Stimulated activated naive CD8-positive, alpha-beta T cell treated with anti-CD3 and anti-CD28 coated beads, Interleukin-15, Interleukin-2, amounts not matched to agents 100 ng/mL and 50 ng/mL, for 24 hours (primary cell): ENCODE measurements around the gene MLLT11.
"Not testable (repeated sequence)": the region's sequence is repeated elsewhere in the genome, so short reads cannot be mapped to it uniquely, and the experiment has no call there.

ENCODE experiments used
- H3K27ac Mint-ChIP-seq: one replicate; pipeline ENCODE4 v1.8.0; 2021; ENCODE audit warnings: mild to moderate bottlenecking, mixed read lengths
- H3K27me3 Mint-ChIP-seq: one replicate; pipeline ENCODE4 v1.8.0; 2021; ENCODE audit warnings: mixed read lengths
- H3K36me3 Mint-ChIP-seq: one replicate; pipeline ENCODE4 v1.8.0; 2021; ENCODE audit warnings: low read depth, mixed read lengths
- H3K4me1 Mint-ChIP-seq: one replicate; pipeline ENCODE4 v1.8.0; 2021; ENCODE audit warnings: low read depth, mixed read lengths
- H3K4me3 Mint-ChIP-seq: one replicate; pipeline ENCODE4 v1.8.0; 2021; ENCODE audit warnings: mild to moderate bottlenecking, mixed read lengths
- H3K9me3 Mint-ChIP-seq: one replicate; pipeline ENCODE4 v1.8.0; 2021; ENCODE audit warnings: mixed read lengths

MLLT11 gene

DNA sequence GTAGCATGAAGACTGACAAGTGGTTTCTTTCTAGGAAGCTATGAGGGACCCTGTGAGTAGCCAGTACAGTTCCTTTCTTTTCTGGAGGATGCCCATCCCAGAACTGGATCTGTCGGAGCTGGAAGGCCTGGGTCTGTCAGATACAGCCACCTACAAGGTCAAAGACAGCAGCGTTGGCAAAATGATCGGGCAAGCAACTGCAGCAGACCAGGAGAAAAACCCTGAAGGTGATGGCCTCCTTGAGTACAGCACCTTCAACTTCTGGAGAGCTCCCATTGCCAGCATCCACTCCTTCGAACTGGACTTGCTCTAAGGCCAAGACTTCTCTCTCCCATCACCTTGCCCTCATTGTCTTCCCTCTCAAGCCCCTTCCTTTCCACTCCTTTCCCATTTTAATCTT lies 7.0 kb downstream of the MLLT11 start:
- Mint-ChIP-seq H3K27ac (no peak overlapping the region), H3K27me3 (no peaks in the 10 kb centered on the region), H3K4me3 (no peak overlapping the region), H3K9me3 (no peaks in the 10 kb centered on the region), H3K36me3 (peaks cover 12% of the 10 kb centered on the region), H3K4me1 (peaks cover 40% of the 10 kb centered on the region)

GRCh38 chr1:151069103-151069486 lies 8.9 kb downstream of the MLLT11 start:
- Mint-ChIP-seq H3K9me3 (no peaks in the 10 kb centered on the region), H3K27me3 (no peaks in the 10 kb centered on the region), H3K27ac (peak overlapping the region; percentile 100)

GRCh38 chr1:151070474-151071276 lies 10.5 kb downstream of the MLLT11 start, which contains the start of gene GABPB2:
TSS of gene GABPB2 (plus strand) at chr1:151070761. CDS start at chr1:151088190, 17,429 bp downstream.
- H3K4me3 Mint-ChIP-seq = peak within 1 kb of the TSS; percentile 98
- H3K4me1 Mint-ChIP-seq = peaks cover 35% of the 10 kb centered on the region
- H3K27ac Mint-ChIP-seq = peak within 1 kb of the TSS; percentile 100
- no peaks in the 10 kb centered on the region for H3K27me3 Mint-ChIP-seq
- H3K9me3 Mint-ChIP-seq = no peaks in the 10 kb centered on the region
- peaks cover 18% of the 10 kb centered on the region for H3K36me3 Mint-ChIP-seq

More at GRCh38 chr1:151069103-151069486, 8.9 kb downstream of the MLLT11 start:
- Mint-ChIP-seq H3K4me1 (peaks cover 35% of the 10 kb centered on the region), H3K36me3 (peaks cover 16% of the 10 kb centered on the region), H3K4me3 (peak overlapping the region; percentile 98)

DNA sequence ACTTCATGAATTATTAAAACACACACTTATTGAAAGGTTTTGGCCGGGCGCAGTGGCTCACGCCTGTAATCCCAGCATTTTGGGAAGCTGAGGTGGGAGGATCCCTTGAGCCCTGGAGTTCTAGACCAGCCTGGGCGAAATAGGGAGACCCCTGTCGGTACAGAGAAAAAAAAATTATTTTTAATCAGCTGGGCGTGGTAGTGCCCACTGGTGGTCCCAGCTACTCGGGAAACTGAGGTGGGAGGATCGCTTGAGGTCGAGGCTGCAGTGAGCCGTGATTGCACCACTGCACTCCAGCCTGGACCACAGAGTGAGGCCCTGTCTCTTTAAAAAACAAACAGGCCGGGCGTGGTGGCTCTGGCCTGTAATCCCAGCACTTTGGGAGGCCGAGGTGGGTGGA lies 12.0 kb downstream of the MLLT11 start:
- Mint-ChIP-seq H3K4me3 (peak overlapping the region; percentile 98), H3K4me1 (peaks cover 35% of the 10 kb centered on the region), H3K27ac (peak overlapping the region; percentile 100), H3K36me3 (peaks cover 17% of the 10 kb centered on the region), H3K9me3 (no peaks in the 10 kb centered on the region), H3K27me3 (no peaks in the 10 kb centered on the region)

DNA sequence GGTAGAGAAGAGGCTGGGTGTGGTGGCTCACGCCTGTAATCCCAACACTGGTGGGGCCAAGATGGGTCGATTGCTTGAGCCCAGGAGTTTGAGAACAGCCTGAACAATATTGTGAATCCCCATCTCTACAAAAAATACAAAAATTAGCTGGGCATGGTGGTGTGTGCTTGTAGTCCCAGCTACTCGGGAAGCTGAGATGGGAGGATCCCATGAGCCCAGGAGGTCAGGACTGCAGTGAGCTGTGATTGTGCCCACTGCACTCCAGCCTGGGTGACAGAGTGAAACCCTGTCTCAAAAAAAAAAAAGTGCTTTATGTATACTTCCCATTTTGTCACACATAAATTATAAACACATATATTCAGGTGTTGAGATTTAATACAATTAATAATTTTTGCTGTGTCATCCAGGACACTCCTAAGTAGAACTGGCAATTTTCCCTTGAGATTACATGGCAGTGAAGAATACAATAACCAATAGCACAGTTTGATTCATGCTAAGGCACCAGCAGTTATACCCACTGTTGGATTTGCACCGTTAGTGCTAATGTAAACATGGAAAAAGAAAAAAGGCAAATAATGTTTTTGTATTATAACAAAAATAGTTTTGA lies 25.9 kb downstream of the MLLT11 start:
- H3K27me3 Mint-ChIP-seq = no peaks in the 10 kb centered on the region
- H3K36me3 Mint-ChIP-seq = peaks cover 4% of the 10 kb centered on the region
- no peaks in the 10 kb centered on the region for H3K9me3 Mint-ChIP-seq
- H3K4me1 Mint-ChIP-seq = no peaks in the 10 kb centered on the region
- no peak overlapping the region for H3K27ac Mint-ChIP-seq
- H3K4me3 Mint-ChIP-seq = no peak overlapping the region

DNA sequence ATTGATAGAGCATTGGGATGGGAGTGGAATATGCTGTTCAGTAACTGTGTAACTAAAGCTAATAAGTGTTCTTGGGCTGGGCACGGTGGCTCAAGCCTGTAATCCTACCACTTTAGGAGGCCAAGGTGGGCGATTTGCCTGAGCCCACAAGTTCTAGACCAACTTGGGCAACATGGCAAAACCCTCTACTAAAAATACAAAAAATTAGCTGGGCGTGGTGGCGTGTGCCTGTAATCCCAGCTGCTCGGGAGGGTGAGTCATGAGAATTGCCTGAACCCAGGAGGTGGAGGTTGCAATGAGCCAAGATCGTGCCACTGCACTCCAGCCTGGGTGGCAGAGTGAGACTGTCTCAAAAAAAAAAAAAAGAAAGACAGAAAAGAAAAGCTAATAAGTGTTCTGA lies 37.2 kb downstream of the MLLT11 start:
- H3K36me3 Mint-ChIP-seq, H3K4me1 Mint-ChIP-seq, H3K27me3 Mint-ChIP-seq, H3K27ac Mint-ChIP-seq, H3K9me3 Mint-ChIP-seq, H3K4me3 Mint-ChIP-seq: not testable (repeated sequence)

- Mint-ChIP-seq H3K4me1 (no peaks in the 10 kb centered on the region), H3K36me3 (no peaks in the 10 kb centered on the region), H3K27ac (no peak overlapping the region), H3K27me3 (no peaks in the 10 kb centered on the region), H3K9me3 (no peaks in the 10 kb centered on the region), H3K4me3 (no peak overlapping the region)
These were observed 37.9 kb downstream of the MLLT11 start for GRCh38 chr1:151098126-151098525.

GRCh38 chr1:151104630-151105029 lies 44.4 kb downstream of the MLLT11 start:
- no peaks in the 10 kb centered on the region for H3K9me3 Mint-ChIP-seq
- no peaks in the 10 kb centered on the region for H3K4me1 Mint-ChIP-seq
- H3K36me3 Mint-ChIP-seq = peaks cover 13% of the 10 kb centered on the region
- no peak overlapping the region for H3K4me3 Mint-ChIP-seq
- H3K27me3 Mint-ChIP-seq = no peaks in the 10 kb centered on the region
- no peak overlapping the region for H3K27ac Mint-ChIP-seq

- Mint-ChIP-seq H3K4me1 (no peaks in the 10 kb centered on the region), H3K27me3 (no peaks in the 10 kb centered on the region), H3K36me3 (peaks cover 17% of the 10 kb centered on the region), H3K9me3 (no peaks in the 10 kb centered on the region), H3K27ac (no peak overlapping the region), H3K4me3 (no peak overlapping the region)
These were observed 46.7 kb downstream of the MLLT11 start for GRCh38 chr1:151106894-151107293.

DNA sequence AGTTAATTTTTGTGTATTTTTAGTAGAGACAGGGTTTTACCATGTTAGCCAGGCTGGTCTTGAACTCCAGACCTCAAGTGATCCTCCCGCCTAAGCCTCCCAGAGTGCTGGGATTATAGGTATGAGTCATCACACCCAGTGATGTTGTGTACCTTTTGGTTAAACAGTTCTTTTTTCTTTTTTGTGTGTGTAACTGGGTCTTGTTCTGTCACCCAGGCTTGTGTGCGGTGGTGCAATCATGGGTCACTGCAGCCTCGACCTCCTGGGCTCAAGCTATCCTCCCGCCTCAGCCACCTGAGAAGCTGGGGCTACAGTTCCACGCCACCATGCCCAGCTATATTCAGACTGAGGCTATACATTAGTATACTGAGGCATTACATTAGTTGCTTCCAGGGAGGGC lies 48.1 kb downstream of the MLLT11 start:
- H3K27me3 Mint-ChIP-seq = no peaks in the 10 kb centered on the region
- H3K9me3 Mint-ChIP-seq = no peaks in the 10 kb centered on the region
- no peak overlapping the region for H3K4me3 Mint-ChIP-seq
- H3K36me3 Mint-ChIP-seq = peaks cover 17% of the 10 kb centered on the region
- H3K27ac Mint-ChIP-seq = no peak overlapping the region
- no peaks in the 10 kb centered on the region for H3K4me1 Mint-ChIP-seq

DNA sequence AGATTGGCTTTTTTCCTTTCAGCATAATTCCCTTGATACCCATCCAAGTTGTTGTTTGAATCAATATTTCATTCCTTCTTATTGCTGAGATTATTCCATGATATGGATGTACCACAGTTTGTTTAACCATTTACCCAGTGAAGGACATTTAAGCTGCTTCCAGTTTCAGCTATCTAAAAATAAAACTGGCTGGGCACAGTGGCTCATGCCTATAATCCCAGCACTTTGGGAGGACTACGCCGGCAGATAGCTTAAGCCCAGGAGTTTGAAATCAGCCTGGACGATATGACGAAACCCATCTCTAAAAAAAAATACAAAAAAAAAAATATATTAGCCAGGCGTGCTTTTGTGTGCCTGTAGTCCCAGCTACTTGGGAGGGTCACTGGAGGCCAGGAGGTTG lies 53.7 kb downstream of the MLLT11 start:
- Mint-ChIP-seq H3K9me3 (no peaks in the 10 kb centered on the region), H3K27me3 (no peaks in the 10 kb centered on the region), H3K4me1 (no peaks in the 10 kb centered on the region), H3K4me3 (no peak overlapping the region), H3K27ac (no peak overlapping the region), H3K36me3 (peaks cover 13% of the 10 kb centered on the region)
